HT-29 (cell line): ENCODE results near the gene SESN1. TPM values are rescaled to one million over a fixed set of nuclear protein-coding genes. Genes with fewer than 3 reads are reported as not detected.
"Not testable (repeated sequence)": the region's sequence is repeated elsewhere in the genome, so short reads cannot be mapped to it uniquely, and the experiment has no call there.

Source experiments
- DNase-seq: peaks from one replicate; pipeline ENCODE4 v3.0.0-alpha.2; 2015; ENCODE audit warnings: low spot score
- total RNA-seq: library from RNA; depleted of rRNA; stranded (reverse); fragments of >200 nt; shearing (Covaris generic); gene quantifications from 2 replicates; pipeline ENCODE4 v1.2.3, GENCODE V29; 2014

The SESN1 gene
- total RNA-seq, 1 experiment from 2014 or later = 11.9 TPM

- no peak for DNase-seq
These were observed 93.3 kb downstream of the SESN1 start for GRCh38 chr6:109001291-109001894.

GRCh38 chr6:109000289-109000688 is 94.4 kb downstream of the SESN1 start:
- DNase-seq = no peak

GRCh38 chr6:108999428-108999827 is 95.2 kb downstream of the SESN1 start:
- DNase-seq = no peak

DNA sequence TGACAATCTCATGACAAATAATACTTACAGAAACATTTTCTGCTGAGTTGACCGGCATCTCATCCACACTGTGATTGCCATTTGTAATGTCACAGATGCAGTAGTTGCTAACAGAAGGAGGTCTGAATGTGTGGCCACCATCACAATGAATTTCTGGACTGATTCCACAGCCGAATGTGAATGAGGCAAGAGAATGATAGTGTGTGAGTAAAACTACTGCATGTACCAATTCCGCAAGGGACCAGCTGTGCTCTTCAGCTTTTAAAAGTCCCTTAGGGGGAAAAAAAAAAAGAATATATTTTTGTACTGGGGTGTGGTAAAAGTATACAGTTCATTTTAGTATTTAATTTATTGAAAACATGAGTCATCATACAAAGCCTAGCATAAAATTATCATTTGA is 96.2 kb downstream of the SESN1 start:
- DNase-seq = no peak

GRCh38 chr6:108996208-108996607 is 98.4 kb downstream of the SESN1 start:
- DNase-seq = no peak

DNA sequence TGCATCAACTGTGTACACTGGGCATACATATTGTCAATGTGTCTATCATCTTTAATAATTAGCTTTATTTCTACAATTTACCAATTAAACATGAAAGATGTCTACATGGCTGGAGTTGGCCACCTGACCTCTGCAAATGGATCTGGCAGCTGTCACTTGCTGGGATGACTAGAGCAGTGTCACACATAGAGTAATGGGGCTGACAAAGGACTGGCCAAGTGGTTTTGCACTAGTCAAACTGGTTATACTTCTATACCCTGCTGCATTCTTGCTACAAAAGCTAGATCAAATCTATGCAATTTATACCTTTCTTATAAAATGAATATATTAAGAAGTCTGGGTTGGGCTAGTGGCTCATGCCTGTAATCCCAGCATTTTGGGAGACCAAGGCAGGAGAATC is 99.3 kb downstream of the SESN1 start:
- peak; percentile 48 for DNase-seq

DNA sequence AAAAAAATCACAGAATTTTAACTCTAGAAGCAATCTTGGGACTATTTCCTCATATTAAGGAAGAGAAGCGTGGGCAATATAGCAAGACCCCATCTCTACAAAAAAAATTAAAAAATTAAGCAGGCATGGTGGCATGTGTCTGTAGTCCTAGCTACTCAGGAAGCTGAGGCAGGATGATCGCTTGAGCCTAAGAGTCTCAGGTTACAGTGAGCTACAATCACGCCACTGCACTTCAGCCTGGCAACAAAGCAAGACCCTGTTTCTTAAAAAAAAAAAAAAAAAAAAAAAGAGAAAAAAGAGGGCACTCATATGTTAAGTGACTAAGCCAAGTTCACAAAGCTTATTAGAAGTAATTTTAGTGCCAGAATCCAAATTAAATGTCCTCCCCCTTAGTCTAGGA is 100.8 kb downstream of the SESN1 start:
- no peak for DNase-seq

- peak; percentile 84 for DNase-seq
These were observed 104.9 kb downstream of the SESN1 start for GRCh38 chr6:108989700-108990099.

DNA sequence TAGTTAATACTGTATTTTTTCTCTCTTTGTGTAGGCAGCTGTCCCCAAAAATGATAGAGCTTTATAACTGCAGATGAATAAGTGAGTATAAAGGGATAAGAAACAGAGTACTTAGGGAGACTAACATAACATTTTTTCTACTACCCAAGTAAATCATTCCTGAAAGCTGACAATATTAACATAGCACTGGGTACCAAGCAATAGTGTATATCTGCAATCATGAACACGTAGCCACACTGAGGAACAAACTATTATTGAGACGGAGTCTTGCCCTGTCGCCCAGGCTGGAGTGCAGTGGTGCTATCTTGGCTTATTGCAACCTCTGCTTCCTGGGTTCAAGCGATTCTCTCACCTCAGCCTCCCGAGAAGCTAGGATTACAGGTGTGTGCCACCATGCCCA is 105.9 kb downstream of the SESN1 start:
- DNase-seq = no peak

- DNase-seq = peak; percentile 43
These were observed 106.3 kb downstream of the SESN1 start for GRCh38 chr6:108988296-108988695.

DNA sequence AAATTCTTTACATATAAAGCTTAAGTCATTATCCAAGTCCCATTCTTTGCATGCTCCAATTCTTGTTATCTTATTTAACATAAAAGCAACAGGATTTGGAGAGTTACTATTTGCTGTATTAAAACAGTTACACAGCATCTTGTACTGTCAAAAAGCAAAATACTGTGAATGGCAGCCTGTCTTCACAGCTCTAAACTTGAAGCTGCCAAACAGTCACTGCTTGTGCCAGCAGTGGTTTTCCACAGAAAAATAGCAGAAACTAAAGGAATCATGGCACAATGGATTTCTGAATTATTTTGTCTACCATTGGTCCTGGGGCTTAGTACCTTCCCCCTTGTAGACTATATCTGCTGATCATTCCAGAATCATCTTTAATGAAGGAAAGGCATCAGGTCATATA is 107.5 kb downstream of the SESN1 start:
- no peak for DNase-seq

- DNase-seq = no peak
These were observed 109.3 kb downstream of the SESN1 start for GRCh38 chr6:108985301-108985700.

GRCh38 chr6:108983151-108983550 is 111.5 kb downstream of the SESN1 start:
- DNase-seq = no peak

DNA sequence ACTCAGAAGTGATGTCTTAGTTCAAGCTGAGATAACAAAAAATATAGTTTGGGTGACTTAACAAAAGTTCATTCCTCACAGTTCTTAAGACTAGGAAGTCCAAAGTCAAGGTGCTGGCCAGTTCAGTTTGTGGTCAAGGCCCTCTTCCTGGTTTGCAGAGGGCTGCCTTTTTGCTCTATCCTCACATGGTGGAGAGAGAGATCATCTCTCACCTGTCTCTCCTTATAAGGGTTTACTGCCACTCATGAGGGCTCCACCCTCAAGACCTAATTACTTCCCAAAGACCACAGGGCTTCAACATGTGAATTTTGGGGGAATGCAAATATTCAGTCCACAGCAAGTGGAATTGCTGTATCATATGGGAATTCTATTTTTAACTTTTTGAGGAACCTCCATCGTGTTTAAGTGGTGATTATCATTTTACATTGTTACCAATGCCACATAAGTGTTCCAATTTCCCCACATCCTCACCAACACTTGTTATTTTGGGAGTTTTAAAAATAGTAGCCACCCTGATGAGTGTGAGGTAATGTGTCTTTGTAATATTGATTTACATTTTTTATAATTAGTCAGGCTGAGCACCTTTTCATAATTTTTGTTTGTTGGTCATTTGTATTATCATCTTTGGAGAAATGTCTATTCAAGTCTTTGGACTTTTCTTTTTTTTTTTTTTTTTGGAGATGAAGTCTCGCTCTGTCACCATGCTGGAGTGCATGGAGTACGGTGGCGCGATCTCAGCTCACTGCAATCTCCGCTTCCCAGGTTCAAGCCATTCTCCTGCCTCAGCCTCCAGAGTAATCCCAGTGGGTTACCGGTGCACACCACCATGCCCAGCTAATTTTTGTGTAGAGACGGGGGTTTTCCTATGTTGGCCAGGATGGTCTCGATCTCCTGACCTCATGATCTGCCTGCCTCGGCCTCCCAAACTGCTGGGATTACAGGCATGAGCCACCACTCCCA is 112.2 kb downstream of the SESN1 start:
- no peak for DNase-seq

DNA sequence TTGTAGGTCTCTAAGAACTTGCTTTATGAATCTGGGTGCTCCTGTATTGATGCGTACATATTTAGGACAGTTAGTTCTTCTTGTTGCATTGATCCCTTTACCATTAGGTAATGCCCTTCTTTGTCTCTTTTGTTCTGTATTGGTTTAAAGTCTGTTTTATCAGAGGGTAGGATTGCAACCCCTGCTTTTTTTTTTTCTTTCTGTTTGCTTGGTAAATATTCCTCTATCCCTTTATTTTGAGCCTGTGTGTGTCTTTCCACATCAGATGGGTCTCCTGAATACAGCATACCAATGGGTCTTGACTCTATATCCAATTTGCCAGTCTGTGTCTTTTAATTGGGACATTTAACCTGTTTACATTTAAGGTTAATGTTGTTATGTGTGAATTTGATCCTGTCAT is 116.0 kb downstream of the SESN1 start:
- not testable (repeated sequence) for DNase-seq

DNA sequence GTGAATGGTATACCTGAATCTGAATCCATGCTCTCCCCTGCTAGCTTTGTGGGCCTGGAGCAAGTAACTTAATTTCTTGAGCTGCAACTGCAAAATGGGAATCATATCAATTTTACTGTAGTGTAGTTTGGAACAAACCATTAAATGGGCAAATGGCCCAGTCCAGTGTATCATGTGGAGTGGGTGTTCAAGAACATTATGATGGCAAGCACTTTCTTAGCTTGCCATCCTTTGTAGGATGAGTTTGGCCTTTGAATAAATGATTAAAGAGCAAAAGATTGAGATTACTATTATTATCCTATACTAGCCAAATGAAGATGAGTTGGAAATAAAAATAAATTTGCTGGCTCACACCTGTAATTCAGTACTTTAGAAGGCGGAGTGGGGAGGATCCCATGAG is 120.4 kb downstream of the SESN1 start:
- DNase-seq = no peak

GRCh38 chr6:108969776-108970175 is 124.9 kb downstream of the SESN1 start:
- no peak for DNase-seq

DNA sequence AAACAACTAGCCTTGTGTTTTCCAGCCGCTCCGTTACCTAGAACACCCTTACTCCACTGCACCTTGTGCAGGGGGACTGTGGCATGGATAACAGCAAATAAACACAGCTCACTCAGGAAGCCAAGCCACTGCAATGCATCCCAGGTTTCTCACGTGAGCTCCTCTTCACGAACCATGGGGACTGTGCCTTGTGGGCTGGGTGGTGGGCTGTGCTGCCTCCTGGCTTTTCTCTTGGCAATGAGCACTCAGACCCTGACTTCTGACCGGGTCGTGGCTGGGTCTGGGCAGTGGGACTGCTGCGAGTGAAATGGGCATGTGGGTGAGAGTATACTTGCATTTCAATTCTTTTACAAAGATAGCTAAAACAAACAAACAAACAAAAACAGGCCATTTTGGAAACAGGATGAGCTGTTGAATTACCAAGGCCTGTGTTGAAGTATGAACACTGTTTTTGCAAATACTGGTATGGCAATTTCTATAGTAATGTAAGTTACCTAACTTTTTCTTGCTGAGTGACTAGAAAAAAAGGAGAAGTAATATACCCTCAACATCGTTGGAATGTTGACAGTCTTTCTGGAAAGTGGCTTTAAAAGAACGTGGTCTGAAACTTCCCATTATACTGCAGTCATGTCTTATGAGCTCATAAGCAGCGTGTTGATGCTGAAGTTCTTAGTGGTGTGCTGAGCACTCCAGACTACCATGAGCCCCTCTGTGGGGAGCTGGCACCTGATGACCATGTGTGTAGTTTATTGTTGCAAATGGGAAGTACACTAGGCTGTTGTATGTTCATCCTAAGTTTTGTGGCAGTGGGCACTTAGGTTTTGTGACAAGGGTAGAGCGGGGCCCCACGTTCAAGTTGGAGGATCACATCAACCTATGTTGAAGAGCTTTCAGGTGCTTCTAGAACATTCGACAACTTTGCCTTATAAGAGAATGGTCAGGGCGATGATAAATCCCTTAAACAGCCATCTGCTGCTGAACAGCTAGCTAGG is 126.0 kb downstream of the SESN1 start:
- no peak for DNase-seq

DNA sequence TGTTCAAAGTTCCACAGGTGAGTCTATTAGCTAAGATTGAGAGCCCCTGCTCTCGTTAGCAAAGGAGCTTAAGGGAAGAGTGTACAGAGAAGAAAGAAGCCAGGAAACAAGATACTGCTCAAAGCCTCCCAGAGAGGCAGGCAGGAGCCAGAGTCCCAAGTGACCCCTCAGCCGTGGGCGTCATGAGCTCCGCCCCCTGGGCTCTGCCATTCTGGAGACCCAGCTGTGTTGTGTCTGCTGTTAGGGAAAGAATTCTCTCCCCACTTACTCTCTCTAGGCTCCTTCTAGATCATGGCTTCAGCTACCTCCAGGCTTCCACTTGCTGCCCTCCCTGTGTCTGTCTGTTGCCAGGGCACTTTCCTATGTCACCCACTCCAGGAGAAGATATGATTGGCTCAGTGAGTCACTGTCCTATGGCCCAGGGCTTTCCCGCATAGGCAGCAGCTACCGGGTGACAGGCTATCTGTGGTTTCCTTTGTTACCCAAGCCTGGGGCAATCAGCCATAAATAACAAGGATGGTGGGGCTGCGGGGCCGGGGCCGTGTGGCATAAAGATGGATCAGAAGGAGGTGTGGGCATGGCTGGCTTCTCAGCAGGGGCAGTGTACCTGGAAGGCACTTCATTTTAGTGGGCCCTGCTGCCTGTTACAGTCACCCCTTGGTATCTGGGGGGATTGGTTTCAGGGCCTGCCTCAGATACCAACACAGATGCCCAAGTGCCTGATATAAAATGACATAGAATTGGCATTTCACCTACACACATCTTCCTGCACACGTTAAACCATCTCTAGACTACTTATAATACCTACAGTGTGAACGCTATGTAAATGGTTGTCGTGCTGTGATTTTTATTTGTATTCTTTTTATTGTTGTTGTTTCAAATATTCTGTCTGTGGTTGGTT is 127.5 kb downstream of the SESN1 start:
- DNase-seq = no peak

DNA sequence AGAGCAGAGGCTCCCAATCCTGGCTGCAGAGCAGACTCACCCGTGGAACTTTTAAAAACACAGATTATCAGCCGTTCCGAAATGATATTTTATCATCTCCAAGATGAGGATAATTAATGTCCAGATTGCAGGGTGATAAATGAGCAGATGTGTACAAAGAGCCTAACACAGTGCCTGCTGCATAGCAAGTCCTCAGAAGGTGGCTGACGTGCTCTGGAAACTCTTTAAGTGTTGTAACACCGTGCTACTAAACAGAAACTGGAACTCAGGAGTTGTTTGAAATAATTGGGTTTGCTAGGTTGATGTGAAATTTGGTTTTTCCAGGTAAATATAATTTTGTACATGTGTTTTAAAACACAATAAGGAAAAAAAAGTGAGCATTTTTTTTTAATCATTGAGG is 128.4 kb downstream of the SESN1 start:
- no peak for DNase-seq

- no peak for DNase-seq
These were observed 132.7 kb downstream of the SESN1 start for GRCh38 chr6:108961985-108962384.
